Right atrium auricular region (tissue), 2 donors: ENCODE data around the gene MYH14. TPM values are rescaled to one million over a fixed set of nuclear protein-coding genes. Genes with fewer than 3 reads are reported as not detected.

Experiments
- DNase-seq: peaks from one replicate; pipeline ENCODE4 v3.0.0-alpha.2; 2019; ENCODE audit warnings: low spot score
- H3K27ac ChIP-seq, 2 donors: fragments of 200-600 bp; sonication (generic); 1 replicate in 1 of 2; 2 replicates in 1 of 2; pipeline ENCODE4 v1.5.1; 2016 to 2019
- H3K27me3 ChIP-seq, 2 donors: fragments of 200-600 bp; sonication (generic); one replicate each; pipeline versions ENCODE4 v1.5.1 to v1.6.0; 2017 to 2019
- H3K36me3 ChIP-seq: fragments of 200-600 bp; sonication (generic); one replicate; pipeline ENCODE4 v1.5.1; 2016
- H3K4me1 ChIP-seq, 2 donors: fragments of 200-600 bp; sonication (generic); one replicate each; pipeline versions ENCODE4 v1.5.1 to v1.6.0; 2017 to 2019
- H3K4me3 ChIP-seq, 2 donors: fragments of 200-600 bp; sonication (generic); 1 replicate in 1 of 2; 2 replicates in 1 of 2; pipeline ENCODE4 v1.5.1; 2017 to 2019; ENCODE audit warnings: mild to moderate bottlenecking in 1 of 2, moderate library complexity in 1 of 2
- H3K9me3 ChIP-seq, 2 donors: fragments of 200-600 bp; sonication (generic); one replicate each; pipeline ENCODE4 v1.5.1; 2019
- CTCF ChIP-seq, 2 donors: fragments of 200-600 bp; sonication (generic); IDR thresholded peaks; one replicate each; pipeline ENCODE4 v1.5.1; 2019; ENCODE audit warnings: antibody characterized with exemption in 2 of 2
- total RNA-seq, 2 donors: library from RNA; depleted of rRNA; stranded (reverse); fragments of >200 nt; gene quantifications; one replicate each; pipeline ENCODE4 v1.1.0, GENCODE V29; 2016

MYH14 gene
- total RNA-seq, 2 donors from 2014 or later, result 40.9 to 44.5 TPM

DNA sequence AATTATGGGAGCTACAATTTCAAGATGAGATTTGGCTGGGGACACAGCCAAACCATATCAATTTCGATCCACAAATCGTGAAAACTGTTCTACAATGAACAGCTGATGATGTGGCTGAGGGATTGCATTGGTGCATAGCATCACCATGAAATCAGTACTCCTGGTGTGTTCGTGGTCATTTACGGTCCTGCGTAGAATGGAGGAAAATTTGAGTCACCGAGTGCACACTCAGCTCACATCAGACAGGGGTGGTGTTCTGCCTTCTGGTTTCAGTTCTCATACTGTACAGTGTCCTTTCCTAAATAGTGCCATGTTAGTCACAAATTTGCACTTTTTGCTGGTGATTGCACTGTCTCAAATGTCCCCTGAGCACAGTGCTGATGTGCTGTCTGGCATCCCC, 39.2 kb downstream of the MYH14 start:
- Histone ChIP-seq H3K4me1 (no peaks in the 10 kb centered on the region), H3K4me3 (no peak overlapping the region), H3K9me3 (no peaks in the 10 kb centered on the region), H3K27me3 (no peaks in the 10 kb centered on the region), H3K27ac (no peak overlapping the region), H3K36me3 (no peaks in the 10 kb centered on the region)
- no peak for DNase-seq
- TF ChIP-seq CTCF (IDR thresholded peaks at IDR 0.05), result no peak

DNA sequence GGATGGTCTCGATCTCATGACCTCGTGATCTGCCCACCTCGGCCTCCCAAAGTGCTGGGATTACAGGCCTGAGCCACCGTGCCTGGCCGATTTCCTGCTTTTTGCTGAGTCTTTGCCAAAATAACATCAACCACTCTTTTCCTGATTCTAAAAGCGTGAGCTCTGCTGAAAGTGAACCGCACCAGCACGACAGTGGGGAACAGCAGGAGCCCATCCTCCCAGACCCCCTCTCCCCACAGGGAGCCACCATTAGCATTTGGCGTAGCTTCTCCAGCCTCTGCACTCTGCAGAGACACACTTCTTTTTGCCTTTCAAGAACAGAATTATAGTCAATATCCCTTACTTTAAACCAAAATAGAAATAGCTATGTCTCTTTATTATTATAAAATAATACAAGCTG, 41.3 kb downstream of the MYH14 start:
- Histone ChIP-seq H3K27me3 (no peaks in the 10 kb centered on the region), H3K36me3 (no peaks in the 10 kb centered on the region), H3K4me1 (no peaks in the 10 kb centered on the region), H3K27ac (no peak overlapping the region), H3K9me3 (no peaks in the 10 kb centered on the region), H3K4me3 (no peak overlapping the region)
- no peak for DNase-seq
- no peak for TF ChIP-seq CTCF (IDR thresholded peaks at IDR 0.05)

DNA sequence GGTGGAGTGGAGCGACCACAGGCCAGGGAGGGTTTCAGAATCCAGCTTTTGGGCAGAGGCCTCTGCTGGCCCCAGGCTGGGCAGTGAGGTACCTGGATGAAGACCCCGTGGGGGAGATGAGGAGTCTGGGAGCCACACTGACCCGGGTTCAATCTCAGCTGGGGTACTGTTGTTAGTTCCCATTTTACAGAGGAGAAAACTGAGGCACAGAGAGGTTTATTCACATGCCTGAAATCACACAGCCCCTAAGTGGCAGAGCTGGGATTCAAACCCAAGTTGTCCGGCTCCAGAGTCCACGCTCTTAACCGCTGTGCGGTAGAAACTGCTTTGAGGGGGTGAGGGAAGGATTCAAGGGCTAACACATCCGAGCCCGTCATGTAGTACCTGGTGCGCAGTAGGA, 45.0 kb downstream of the MYH14 start:
- Histone ChIP-seq H3K27me3 (no peaks in the 10 kb centered on the region), H3K4me3 (no peak overlapping the region), H3K27ac (no peak overlapping the region), H3K9me3 (peaks cover 0 to 11% of the 10 kb centered on the region in 2 donors), H3K36me3 (peaks cover 15% of the 10 kb centered on the region), H3K4me1 (no peaks in the 10 kb centered on the region)
- TF ChIP-seq CTCF (IDR thresholded peaks at IDR 0.05), result no peak
- DNase-seq, result no peak

GRCh38 chr19:50248826-50249225, 45.4 kb downstream of the MYH14 start:
- H3K36me3 ChIP-seq, result peaks cover 15% of the 10 kb centered on the region
- H3K4me3 ChIP-seq, result no peak overlapping the region
- H3K27me3 ChIP-seq, result no peaks in the 10 kb centered on the region
- no peaks in the 10 kb centered on the region for H3K4me1 ChIP-seq
- DNase-seq, result no peak
- TF ChIP-seq CTCF (IDR thresholded peaks at IDR 0.05), result no peak
- H3K27ac ChIP-seq, result no peak overlapping the region
- H3K9me3 ChIP-seq, result peaks cover 0 to 13% of the 10 kb centered on the region in 2 donors

DNA sequence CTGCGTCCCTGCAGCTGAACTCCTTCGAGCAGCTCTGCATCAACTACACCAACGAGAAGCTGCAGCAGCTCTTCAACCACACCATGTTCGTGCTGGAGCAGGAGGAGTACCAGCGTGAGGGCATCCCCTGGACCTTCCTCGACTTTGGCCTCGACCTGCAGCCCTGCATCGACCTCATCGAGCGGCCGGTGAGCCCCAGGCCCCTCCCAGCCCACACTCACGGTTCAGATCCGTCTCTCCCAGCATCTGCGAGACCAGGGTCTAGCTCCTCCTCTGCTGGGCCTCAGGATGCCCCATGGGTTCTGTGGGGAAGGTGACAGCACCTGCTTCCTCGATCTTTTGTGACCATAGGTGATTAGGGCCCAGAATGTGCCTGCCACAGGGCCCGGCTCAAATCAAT, 46.2 kb downstream of the MYH14 start:
- Histone ChIP-seq H3K4me1 (no peaks in the 10 kb centered on the region), H3K4me3 (no peak overlapping the region), H3K9me3 (peaks cover 0 to 13% of the 10 kb centered on the region in 2 donors), H3K27ac (no peak overlapping the region), H3K36me3 (peaks cover 15% of the 10 kb centered on the region), H3K27me3 (no peaks in the 10 kb centered on the region)
- TF ChIP-seq CTCF (IDR thresholded peaks at IDR 0.05), result no peak
- no peak for DNase-seq

DNA sequence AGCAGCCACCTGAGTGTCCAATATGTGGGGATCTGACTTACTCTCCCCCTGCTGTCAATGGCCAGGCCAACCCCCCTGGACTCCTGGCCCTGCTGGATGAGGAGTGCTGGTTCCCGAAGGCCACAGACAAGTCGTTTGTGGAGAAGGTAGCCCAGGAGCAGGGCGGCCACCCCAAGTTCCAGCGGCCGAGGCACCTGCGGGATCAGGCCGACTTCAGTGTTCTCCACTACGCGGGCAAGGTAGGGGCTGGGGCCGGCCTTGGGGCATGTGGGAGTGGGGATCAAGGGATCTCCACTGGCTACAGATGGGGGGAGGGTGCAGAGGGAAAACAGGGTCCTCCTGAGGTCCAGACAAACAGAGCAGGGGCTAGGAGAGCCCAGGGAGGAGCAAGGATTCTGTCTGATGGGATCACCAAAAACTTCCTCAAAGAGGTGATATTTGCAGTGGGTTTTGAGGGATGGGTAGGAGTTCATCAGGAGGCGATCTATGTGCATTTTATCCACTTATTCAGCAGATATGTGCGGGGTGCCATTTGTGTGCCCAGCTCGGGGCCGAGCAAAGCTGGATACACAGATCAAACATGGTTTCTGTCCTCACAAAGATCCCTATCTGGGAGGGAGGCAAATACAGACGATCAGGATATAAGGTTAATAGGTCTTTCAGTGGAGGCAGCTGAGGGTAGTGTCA, 47.2 kb downstream of the MYH14 start:
- TF ChIP-seq CTCF (IDR thresholded peaks at IDR 0.05), result no peak

More for the DNA sequence above, 47.2 kb downstream of the MYH14 start:
- Histone ChIP-seq H3K9me3 (peaks cover 0 to 13% of the 10 kb centered on the region in 2 donors), H3K27me3 (no peaks in the 10 kb centered on the region), H3K4me3 (no peak overlapping the region), H3K27ac (no peak overlapping the region), H3K4me1 (no peaks in the 10 kb centered on the region), H3K36me3 (peaks cover 20% of the 10 kb centered on the region)
- no peak for DNase-seq
